GM19395 (cell line): ENCODE data around the gene TMEM169.
"Not testable (repeated sequence)": the region's sequence is repeated elsewhere in the genome, so short reads cannot be mapped to it uniquely, and the experiment has no call there.

Experiments used
- ATAC-seq: cut with Tn5 transposase; IDR thresholded peaks from one replicate; pipeline ENCODE4 v1.9.1; 2021; ENCODE audit warnings: mild to moderate bottlenecking, moderate library complexity; ENCODE audit not compliant: unreplicated experiment

Gene TMEM169

GRCh38 chr2:216130346-216130971, 48.7 kb downstream of the TMEM169 start:
- no peak for ATAC-seq

- no peak for ATAC-seq
These were observed 49.6 kb downstream of the TMEM169 start for GRCh38 chr2:216131175-216131926.

GRCh38 chr2:216132585-216132984, 50.9 kb downstream of the TMEM169 start:
- ATAC-seq: no peak

GRCh38 chr2:216133397-216133796, 51.7 kb downstream of the TMEM169 start:
- no peak for ATAC-seq

GRCh38 chr2:216134958-216135541, 53.3 kb downstream of the TMEM169 start:
- ATAC-seq: no peak

GRCh38 chr2:216139884-216140283, 58.2 kb downstream of the TMEM169 start:
- ATAC-seq: no peak

GRCh38 chr2:216141516-216141915, 59.8 kb downstream of the TMEM169 start:
- ATAC-seq: not testable (repeated sequence)

GRCh38 chr2:216142540-216142939, 60.8 kb downstream of the TMEM169 start:
- peak; percentile 99 for ATAC-seq

- ATAC-seq: no peak
These were observed 62.7 kb downstream of the TMEM169 start for GRCh38 chr2:216144372-216144771.

- no peak for ATAC-seq
These were observed 63.1 kb downstream of the TMEM169 start for GRCh38 chr2:216144857-216145256.

- no peak for ATAC-seq
These were observed 64.9 kb downstream of the TMEM169 start for GRCh38 chr2:216146573-216146972.

- no peak for ATAC-seq
These were observed 65.7 kb downstream of the TMEM169 start for GRCh38 chr2:216147172-216148131.

GRCh38 chr2:216148983-216149382, 67.3 kb downstream of the TMEM169 start:
- no peak for ATAC-seq

- ATAC-seq: no peak
These were observed 68.0 kb downstream of the TMEM169 start for GRCh38 chr2:216149741-216150140.

GRCh38 chr2:216151313-216152025, 69.8 kb downstream of the TMEM169 start:
- no peak for ATAC-seq
